NCI-H187 treated with DMSO at 0.1 percent for 48 hours (cell line): ENCODE results near the gene FAM222A.

Source experiments
- DNase-seq: peaks from one replicate; lab custom pipeline; 2025; lab: John Stamatoyannopoulos, UW

The FAM222A gene

GRCh38 chr12:109771746-109772621, 58.4 kb downstream of the FAM222A start:
- no peak for DNase-seq

- DNase-seq: no peak
These were observed 59.1 kb downstream of the FAM222A start for GRCh38 chr12:109772622-109773321.

- DNase-seq: no peak
These were observed 59.9 kb downstream of the FAM222A start for GRCh38 chr12:109773384-109774011.

- no peak for DNase-seq
These were observed 61.7 kb downstream of the FAM222A start for GRCh38 chr12:109775172-109775881.

GRCh38 chr12:109776624-109777023, 63.0 kb downstream of the FAM222A start:
- DNase-seq: no peak

- no peak for DNase-seq
These were observed 63.9 kb downstream of the FAM222A start for GRCh38 chr12:109777544-109777943.

GRCh38 chr12:109778684-109779083, 65.1 kb downstream of the FAM222A start:
- no peak for DNase-seq

- DNase-seq: no peak
These were observed 65.8 kb downstream of the FAM222A start for GRCh38 chr12:109779382-109779781.

GRCh38 chr12:109781668-109782325, 68.2 kb downstream of the FAM222A start:
- DNase-seq: no peak

- no peak for DNase-seq
These were observed 68.7 kb downstream of the FAM222A start for GRCh38 chr12:109782326-109782703.

- no peak for DNase-seq
These were observed 69.7 kb downstream of the FAM222A start for GRCh38 chr12:109783135-109783964.

- no peak for DNase-seq
These were observed 70.3 kb downstream of the FAM222A start for GRCh38 chr12:109783965-109784244.

GRCh38 chr12:109785854-109786253, 72.2 kb downstream of the FAM222A start:
- no peak for DNase-seq

GRCh38 chr12:109786799-109787198, 73.2 kb downstream of the FAM222A start:
- no peak for DNase-seq

GRCh38 chr12:109789526-109790048, 76.0 kb downstream of the FAM222A start:
- no peak for DNase-seq

GRCh38 chr12:109792992-109793391, 79.4 kb downstream of the FAM222A start:
- DNase-seq: no peak

GRCh38 chr12:109793411-109793810, 79.8 kb downstream of the FAM222A start:
- no peak for DNase-seq

- DNase-seq: no peak
These were observed 80.3 kb downstream of the FAM222A start for GRCh38 chr12:109793826-109794501.

- no peak for DNase-seq
These were observed 81.4 kb downstream of the FAM222A start for GRCh38 chr12:109795023-109795422.

- DNase-seq: no peak
These were observed 82.4 kb downstream of the FAM222A start for GRCh38 chr12:109796057-109796456.
